H9 (cell line): ENCODE data around the gene FREM2. TPM values are rescaled to one million over a fixed set of nuclear protein-coding genes. Genes with fewer than 3 reads are reported as not detected.

Experiments
- DNase-seq: peaks from one replicate; pipeline ENCODE4 v3.0.0-alpha.2; 2017
- H2AFZ ChIP-seq: one replicate; pipeline ENCODE4 v1.6.1; 2013; ENCODE audit warnings: mild to moderate bottlenecking, low read length, control low read depth, moderate library complexity
- H2AK5ac ChIP-seq: 2 replicates; pipeline ENCODE4 v1.6.1; 2013; ENCODE audit warnings: low read length, control low read depth, mixed read lengths; ENCODE audit not compliant: insufficient read length
- H2BK120ac ChIP-seq: one replicate; pipeline ENCODE4 v1.6.1; 2013; ENCODE audit warnings: low read depth, mild to moderate bottlenecking, low read length, control low read depth, inconsistent platforms; ENCODE audit not compliant: poor library complexity, severe bottlenecking
- H2BK12ac ChIP-seq: 2 replicates; pipeline ENCODE4 v1.6.1; 2013; ENCODE audit warnings: low read length, control low read depth, mixed read lengths, low read depth; ENCODE audit not compliant: insufficient read length
- H2BK15ac ChIP-seq: 2 replicates; pipeline ENCODE4 v1.6.1; 2013; ENCODE audit warnings: low read depth, low read length, control low read depth
- H2BK20ac ChIP-seq: one replicate; pipeline ENCODE4 v1.6.1; 2013; ENCODE audit warnings: low read depth, mild to moderate bottlenecking, low read length, control low read depth, inconsistent platforms; ENCODE audit not compliant: poor library complexity, severe bottlenecking
- H2BK5ac ChIP-seq: 2 replicates; pipeline ENCODE4 v1.6.1; 2013; ENCODE audit warnings: low read length, control low read depth, mixed read lengths; ENCODE audit not compliant: insufficient read length
- H3K14ac ChIP-seq: 2 replicates; pipeline ENCODE4 v1.6.1; 2013; ENCODE audit warnings: low read length, control low read depth; ENCODE audit not compliant: insufficient read depth
- H3K18ac ChIP-seq: 2 replicates; pipeline ENCODE4 v1.6.1; 2013; ENCODE audit warnings: low read depth, mild to moderate bottlenecking, mixed read lengths, low read length, control low read depth; ENCODE audit not compliant: insufficient read length
- H3K23ac ChIP-seq: 2 replicates; pipeline ENCODE4 v1.6.1; 2013; ENCODE audit warnings: low read length, control low read depth, mixed read lengths, low read depth; ENCODE audit not compliant: insufficient read length
- H3K23me2 ChIP-seq: 2 replicates; pipeline ENCODE4 v1.6.1; 2013; ENCODE audit warnings: low read depth, mild to moderate bottlenecking, mixed read lengths, low read length, control low read depth; ENCODE audit not compliant: insufficient read length, poor library complexity, severe bottlenecking
- H3K27ac ChIP-seq: 2 replicates; pipeline ENCODE4 v1.5.1; 2013; ENCODE audit warnings: low read length, control low read depth, mixed read lengths, low read depth; ENCODE audit not compliant: insufficient read length
- H3K27me3 ChIP-seq: 2 replicates; pipeline ENCODE4 v1.6.1; 2013; ENCODE audit warnings: low read length, control low read depth, inconsistent platforms; ENCODE audit not compliant: insufficient read depth
- H3K4ac ChIP-seq: 2 replicates; pipeline ENCODE4 v1.6.1; 2013; ENCODE audit warnings: low read depth, mild to moderate bottlenecking, control low read depth, inconsistent platforms, low read length, moderate library complexity
- H3K4me1 ChIP-seq: 2 replicates; pipeline ENCODE4 v1.6.1; 2013; ENCODE audit warnings: low read length, control low read depth, inconsistent platforms; ENCODE audit not compliant: insufficient read depth
- H3K4me2 ChIP-seq: 2 replicates; pipeline ENCODE4 v1.6.1; 2013; ENCODE audit warnings: low read length, control low read depth, mixed read lengths; ENCODE audit not compliant: insufficient read length, insufficient read depth
- H3K56ac ChIP-seq: 2 replicates; pipeline ENCODE4 v1.6.1; 2013; ENCODE audit warnings: low read depth, mild to moderate bottlenecking, mixed read lengths, low read length, control low read depth; ENCODE audit not compliant: insufficient read length
- H3K79me1 ChIP-seq: 2 replicates; pipeline ENCODE4 v1.6.1; 2013; ENCODE audit warnings: low read depth, mild to moderate bottlenecking, moderate library complexity, low read length, control low read depth, inconsistent platforms; ENCODE audit not compliant: insufficient read depth, poor library complexity, severe bottlenecking
- H3K79me2 ChIP-seq: 2 replicates; pipeline ENCODE4 v1.6.1; 2013; ENCODE audit warnings: low read length, control low read depth, inconsistent platforms; ENCODE audit not compliant: insufficient read depth
- H3K9ac ChIP-seq: 2 replicates; pipeline ENCODE4 v1.6.1; 2013; ENCODE audit warnings: low read length, control low read depth, mixed read lengths; ENCODE audit not compliant: insufficient read length; ENCODE audit errors: extremely low read depth
- H3K9me3 ChIP-seq: one replicate; pipeline ENCODE4 v1.6.1; 2013; ENCODE audit warnings: low read depth, low read length, inconsistent platforms; ENCODE audit not compliant: control insufficient read depth
- H3T11ph ChIP-seq: one replicate; pipeline ENCODE4 v1.6.1; 2013; ENCODE audit warnings: mild to moderate bottlenecking, low read length, control low read depth, inconsistent platforms
- H4K20me1 ChIP-seq: one replicate; pipeline ENCODE4 v1.6.1; 2013; ENCODE audit not compliant: control insufficient read depth, insufficient read length, insufficient read depth
- H4K5ac ChIP-seq: 2 replicates; pipeline ENCODE4 v1.6.1; 2013; ENCODE audit warnings: low read depth, mild to moderate bottlenecking, mixed read lengths, low read length, control low read depth; ENCODE audit not compliant: insufficient read length
- H4K8ac ChIP-seq: replicated peaks from 2 replicates; pipeline ENCODE4 v1.6.1; 2013; ENCODE audit warnings: low read length, control low read depth, mixed read lengths, low read depth; ENCODE audit not compliant: insufficient read length
- H4K91ac ChIP-seq: 2 replicates; pipeline ENCODE4 v1.6.1; 2013; ENCODE audit warnings: low read depth, mild to moderate bottlenecking, moderate library complexity, mixed read lengths, low read length, control low read depth; ENCODE audit not compliant: insufficient read length
- H3K27ac Mint-ChIP-seq, 3 experiments: 2 replicates in 2 of 3; 3 replicates in 1 of 3; pipeline ENCODE4 v1.8.0; 2020 to 2021; ENCODE audit warnings: mixed read lengths in 3 of 3, mild to moderate bottlenecking in 1 of 3, moderate library complexity in 1 of 3
- H3K27me3 Mint-ChIP-seq: 2 replicates; pipeline ENCODE4 v1.8.0; 2021; ENCODE audit warnings: low read depth, mild to moderate bottlenecking, moderate library complexity, mixed read lengths
- H3K36me3 Mint-ChIP-seq, 3 experiments: 2 replicates in 2 of 3; 3 replicates in 1 of 3; pipeline ENCODE4 v1.8.0; 2020 to 2021; ENCODE audit warnings: low read depth in 3 of 3, mixed read lengths in 3 of 3; ENCODE audit not compliant: insufficient read depth in 1 of 3
- H3K4me1 Mint-ChIP-seq, 2 experiments: 2 replicates each; pipeline ENCODE4 v1.8.0; 2020; ENCODE audit warnings: mixed read lengths in 2 of 2
- H3K4me3 Mint-ChIP-seq, 2 experiments: 2 replicates in 1 of 2; 3 replicates in 1 of 2; pipeline ENCODE4 v1.8.0; 2020 to 2021; ENCODE audit warnings: mild to moderate bottlenecking in 2 of 2, mixed read lengths in 2 of 2, moderate library complexity in 1 of 2
- H3K9me3 Mint-ChIP-seq, 2 experiments: 2 replicates in 1 of 2; 3 replicates in 1 of 2; pipeline ENCODE4 v1.8.0; 2020; ENCODE audit warnings: mild to moderate bottlenecking in 2 of 2, mixed read lengths in 2 of 2, moderate library complexity in 1 of 2
- WGBS: extraction: QIAGEN DNeasy Blood & Tissue Kit; methylation state at CpG from one replicate; pipeline ENCODE4 v1.1.7; 2013; ENCODE audit warnings: missing lambda C conversion rate, low lambda C conversion rate, mixed read lengths; ENCODE audit not compliant: insufficient read length; ENCODE audit errors: extremely low coverage; 5-methylcytosine and 5-hydroxymethylcytosine counted together
- total RNA-seq: library from RNA; stranded (reverse); gene quantifications from 2 replicates; pipeline ENCODE4 v1.2.1, GENCODE V29; 2021
- TF ChIP-seq, protein P1 (sequence below): fragments of 200-600 bp; sonication (generic); conservative IDR thresholded peaks from 3 replicates; pipeline ENCODE4 v1.8.0; 2021; ENCODE audit warnings: antibody characterized with exemption, mild to moderate bottlenecking

FREM2 gene
- total RNA-seq, 1 experiment from 2014 or later: 16.0 TPM

- no peak overlapping the region for H2AFZ ChIP-seq
- WGBS: no CpG with 5 or more reads among the region's 80 CpGs
Measured at GRCh38 chr13:38687246-38688229, 661 bp downstream of the FREM2 start.

More at GRCh38 chr13:38687246-38688229, 661 bp downstream of the FREM2 start:
- Mint-ChIP-seq H3K9me3 (peaks cover 10 to 17% of the 10 kb centered on the region in 2 experiments; a peak in 4 of 5 replicates), H3K4me3 (peak overlapping the region; percentile 82 to 89), H3K27me3 (peaks cover 22% of the 10 kb centered on the region), H3K27ac (no peak overlapping the region), H3K36me3 (peaks cover 37 to 41% (median 38%) of the 10 kb centered on the region in 3 experiments), H3K4me1 (peaks cover 16 to 19% of the 10 kb centered on the region in 2 experiments)
- no peak overlapping the region for H4K8ac ChIP-seq
- no peak overlapping the region for H2BK20ac ChIP-seq
- H3K4me2 ChIP-seq: peak overlapping the region; percentile 96
- H2BK120ac ChIP-seq: no peak overlapping the region
- H2BK5ac ChIP-seq: no peak overlapping the region
- no peak overlapping the region for H2BK15ac ChIP-seq
- H3K9ac ChIP-seq: peak overlapping the region; percentile 43
- no peaks in the 10 kb centered on the region for H3K9me3 ChIP-seq
- H3K4me1 ChIP-seq: no peaks in the 10 kb centered on the region
- no peak overlapping the region for H2AK5ac ChIP-seq
- H3K4ac ChIP-seq: no peak overlapping the region
- H3K23me2 ChIP-seq: peaks cover 18% of the 10 kb centered on the region
- no peak overlapping the region for H3K56ac ChIP-seq
- peaks cover 3% of the 10 kb centered on the region; the same call in 1 of the 2 replicates for H3K27me3 ChIP-seq
- H3K27ac ChIP-seq: no peak overlapping the region
- H3K79me2 ChIP-seq: no peaks in the 10 kb centered on the region
- H4K5ac ChIP-seq: no peak overlapping the region
- no peak overlapping the region for H4K91ac ChIP-seq
- H3K14ac ChIP-seq: peak overlapping the region; percentile 9; the same call in 1 of the 2 replicates
- no peak overlapping the region for H3K23ac ChIP-seq
- H3T11ph ChIP-seq: no peak overlapping the region
- no peak overlapping the region for H3K18ac ChIP-seq
- H4K20me1 ChIP-seq: no peaks in the 10 kb centered on the region
- TF ChIP-seq, protein P1, sequence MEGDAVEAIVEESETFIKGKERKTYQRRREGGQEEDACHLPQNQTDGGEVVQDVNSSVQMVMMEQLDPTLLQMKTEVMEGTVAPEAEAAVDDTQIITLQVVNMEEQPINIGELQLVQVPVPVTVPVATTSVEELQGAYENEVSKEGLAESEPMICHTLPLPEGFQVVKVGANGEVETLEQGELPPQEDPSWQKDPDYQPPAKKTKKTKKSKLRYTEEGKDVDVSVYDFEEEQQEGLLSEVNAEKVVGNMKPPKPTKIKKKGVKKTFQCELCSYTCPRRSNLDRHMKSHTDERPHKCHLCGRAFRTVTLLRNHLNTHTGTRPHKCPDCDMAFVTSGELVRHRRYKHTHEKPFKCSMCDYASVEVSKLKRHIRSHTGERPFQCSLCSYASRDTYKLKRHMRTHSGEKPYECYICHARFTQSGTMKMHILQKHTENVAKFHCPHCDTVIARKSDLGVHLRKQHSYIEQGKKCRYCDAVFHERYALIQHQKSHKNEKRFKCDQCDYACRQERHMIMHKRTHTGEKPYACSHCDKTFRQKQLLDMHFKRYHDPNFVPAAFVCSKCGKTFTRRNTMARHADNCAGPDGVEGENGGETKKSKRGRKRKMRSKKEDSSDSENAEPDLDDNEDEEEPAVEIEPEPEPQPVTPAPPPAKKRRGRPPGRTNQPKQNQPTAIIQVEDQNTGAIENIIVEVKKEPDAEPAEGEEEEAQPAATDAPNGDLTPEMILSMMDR: no peak
- no peaks in the 10 kb centered on the region for H3K79me1 ChIP-seq
- no peak overlapping the region for H2BK12ac ChIP-seq
- DNase-seq: peak; percentile 51
